Astrocyte (in vitro differentiated cells and primary cell): ENCODE data around the gene GRM7.

Experiments
- EZH2 ChIP-seq: IDR thresholded peaks from 2 replicates; pipeline ENCODE4 v1.6.1; 2012; ENCODE audit warnings: mild to moderate bottlenecking, low read length, inconsistent platforms; ENCODE audit not compliant: insufficient read depth
- TF ChIP-seq, protein P1 (sequence below): IDR thresholded peaks from 2 replicates; pipeline ENCODE4 v1.5.1; 2011; ENCODE audit warnings: low read depth, mild to moderate bottlenecking, inconsistent platforms, low read length, moderate library complexity; ENCODE audit not compliant: insufficient read depth

DNA sequence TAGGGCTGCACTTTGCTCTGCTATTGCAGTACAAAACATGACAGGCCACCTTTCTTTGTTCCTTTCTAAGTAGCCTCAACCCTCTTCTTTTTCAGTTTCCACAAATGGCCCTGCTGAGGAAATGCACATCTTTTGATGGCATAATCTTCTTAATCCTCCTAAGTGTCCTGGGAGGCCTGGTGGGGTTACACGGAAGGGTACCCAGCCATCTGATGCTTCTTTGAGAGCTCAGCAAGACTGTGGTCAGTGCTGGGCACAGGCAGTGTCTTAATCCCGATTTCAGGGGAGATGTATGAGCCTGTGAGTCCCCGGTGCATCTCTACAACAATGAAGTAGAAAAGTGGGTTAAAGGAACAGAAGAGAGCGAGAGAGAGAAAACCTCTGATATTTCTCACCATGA lies 404.8 kb downstream of the GRM7 start:
- TF ChIP-seq, protein P1, sequence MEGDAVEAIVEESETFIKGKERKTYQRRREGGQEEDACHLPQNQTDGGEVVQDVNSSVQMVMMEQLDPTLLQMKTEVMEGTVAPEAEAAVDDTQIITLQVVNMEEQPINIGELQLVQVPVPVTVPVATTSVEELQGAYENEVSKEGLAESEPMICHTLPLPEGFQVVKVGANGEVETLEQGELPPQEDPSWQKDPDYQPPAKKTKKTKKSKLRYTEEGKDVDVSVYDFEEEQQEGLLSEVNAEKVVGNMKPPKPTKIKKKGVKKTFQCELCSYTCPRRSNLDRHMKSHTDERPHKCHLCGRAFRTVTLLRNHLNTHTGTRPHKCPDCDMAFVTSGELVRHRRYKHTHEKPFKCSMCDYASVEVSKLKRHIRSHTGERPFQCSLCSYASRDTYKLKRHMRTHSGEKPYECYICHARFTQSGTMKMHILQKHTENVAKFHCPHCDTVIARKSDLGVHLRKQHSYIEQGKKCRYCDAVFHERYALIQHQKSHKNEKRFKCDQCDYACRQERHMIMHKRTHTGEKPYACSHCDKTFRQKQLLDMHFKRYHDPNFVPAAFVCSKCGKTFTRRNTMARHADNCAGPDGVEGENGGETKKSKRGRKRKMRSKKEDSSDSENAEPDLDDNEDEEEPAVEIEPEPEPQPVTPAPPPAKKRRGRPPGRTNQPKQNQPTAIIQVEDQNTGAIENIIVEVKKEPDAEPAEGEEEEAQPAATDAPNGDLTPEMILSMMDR: no peak
- TF ChIP-seq EZH2: no peak
